Breast epithelium (tissue), 3 donors: Measurements from ENCODE around the gene IL19.

Experiments used
- CTCF ChIP-seq, 3 donors: fragments of 450-650 bp; IDR thresholded peaks; one replicate each; pipeline ENCODE4 v1.5.1; 2016 to 2017; ENCODE audit warnings: antibody characterized with exemption in 3 of 3, mild to moderate bottlenecking in 3 of 3, moderate library complexity in 3 of 3
- POLR2A ChIP-seq: fragments of 450-650 bp; IDR thresholded peaks from one replicate; pipeline ENCODE4 v1.6.1; 2016; ENCODE audit warnings: antibody characterized with exemption, mild to moderate bottlenecking, moderate library complexity

GRCh38 chr1:206769304-206769731, 1.3 kb upstream of the IL19 start:
- TF ChIP-seq CTCF (IDR thresholded peaks at IDR 0.05) (no peak), POLR2A (no peak)
